ENCODE measurements around the gene TADA2A.
A peak's percentile ranks its signal among the peaks of the same experiment; 100 is the strongest.
"Not testable (repeated sequence)": the region's sequence is repeated elsewhere in the genome, so short reads cannot be mapped to it uniquely, and the experiment has no call there.

Gene TADA2A

DNA sequence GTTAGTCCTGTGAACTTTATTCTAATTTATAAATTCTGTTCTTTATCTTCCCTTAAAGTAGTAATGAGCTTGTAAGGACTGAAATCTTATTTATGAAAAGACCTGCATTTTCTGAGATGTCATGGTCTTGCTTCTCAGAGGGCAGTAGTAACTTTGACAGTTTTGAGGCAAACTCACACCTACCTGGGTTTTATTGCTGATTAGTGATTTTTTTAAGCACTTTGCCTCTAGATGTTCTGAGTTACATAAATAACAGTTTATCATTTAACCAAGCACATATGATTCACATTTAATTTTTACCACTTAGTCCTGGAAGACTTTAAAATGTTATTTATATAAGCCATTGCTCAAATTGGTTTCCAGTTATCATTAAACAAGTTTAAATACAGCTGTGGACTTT, 93.7 kb downstream of the TADA2A start:
- no peak for DNase-seq

GRCh38 chr17:37502009-37502936, 95.6 kb downstream of the TADA2A start:
- DNase-seq: no peak

- DNase-seq: no peak
Measured at GRCh38 chr17:37503148-37503547, 96.5 kb downstream of the TADA2A start.

- DNase-seq: no peak
Measured at GRCh38 chr17:37505333-37505732, 98.6 kb downstream of the TADA2A start.

DNA sequence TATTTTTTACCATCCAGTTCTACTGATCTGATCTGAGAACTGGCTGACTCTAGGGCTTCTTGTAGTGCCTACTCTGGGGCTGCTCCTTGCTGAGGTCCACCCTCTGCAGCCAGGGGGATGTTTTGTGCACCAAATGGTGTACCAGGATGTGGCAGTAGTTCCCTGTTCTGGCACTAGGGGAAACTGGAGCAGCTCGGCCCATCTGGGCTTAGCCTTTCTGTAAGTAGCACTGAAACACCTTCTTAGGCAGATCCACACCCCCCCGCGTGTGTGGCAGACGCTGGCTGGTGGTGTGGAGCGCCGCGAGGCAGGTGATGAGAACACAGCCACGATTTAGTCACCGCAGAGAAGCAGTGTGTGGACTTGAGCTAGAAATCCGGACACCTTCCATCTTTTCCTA, 100.0 kb downstream of the TADA2A start:
- peak; percentile 16 for DNase-seq

- no peak for DNase-seq
Measured at GRCh38 chr17:37507111-37507510, 100.4 kb downstream of the TADA2A start.

DNA sequence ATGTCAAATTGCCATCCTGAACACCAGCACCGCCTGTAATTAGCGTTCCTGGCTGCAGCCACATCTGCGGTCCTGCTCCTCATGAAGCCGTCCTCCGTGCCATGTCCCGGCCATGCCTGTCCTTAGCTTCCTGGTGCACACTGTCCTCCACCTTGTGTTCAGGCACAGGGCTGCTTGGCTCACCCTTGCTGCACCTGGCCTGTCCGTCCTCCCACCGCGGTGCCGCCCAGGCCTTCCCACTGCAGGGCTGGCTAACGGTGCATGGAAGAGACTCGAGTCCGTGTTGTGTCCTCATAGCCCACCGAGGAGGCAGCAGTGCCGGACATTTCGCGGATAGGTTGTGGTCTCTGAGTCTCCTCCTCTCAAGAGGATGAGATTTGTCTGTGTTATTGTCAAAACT, 103.4 kb downstream of the TADA2A start:
- no peak for DNase-seq

DNA sequence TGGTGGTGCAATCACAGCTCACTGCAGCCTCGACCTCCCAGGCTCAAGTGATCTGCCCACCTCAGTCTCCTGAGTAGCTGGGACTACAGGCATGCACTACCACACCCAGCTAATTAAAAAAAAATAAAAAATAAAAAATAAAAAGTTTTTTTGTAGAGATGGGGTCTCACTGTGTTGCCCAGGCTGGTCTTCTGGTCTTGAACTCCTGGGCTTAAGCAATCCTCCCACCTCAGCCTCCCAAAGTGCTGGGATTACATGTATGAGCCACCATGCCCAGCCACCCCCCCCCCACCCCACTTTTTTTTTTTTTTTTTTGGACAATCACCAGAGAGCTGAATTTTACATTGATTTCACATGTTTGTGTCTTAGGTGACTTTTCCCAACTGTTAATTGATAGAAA, 105.0 kb downstream of the TADA2A start:
- DNase-seq: not testable (repeated sequence)

GRCh38 chr17:37512442-37513068, 105.9 kb downstream of the TADA2A start:
- DNase-seq: no peak

DNA sequence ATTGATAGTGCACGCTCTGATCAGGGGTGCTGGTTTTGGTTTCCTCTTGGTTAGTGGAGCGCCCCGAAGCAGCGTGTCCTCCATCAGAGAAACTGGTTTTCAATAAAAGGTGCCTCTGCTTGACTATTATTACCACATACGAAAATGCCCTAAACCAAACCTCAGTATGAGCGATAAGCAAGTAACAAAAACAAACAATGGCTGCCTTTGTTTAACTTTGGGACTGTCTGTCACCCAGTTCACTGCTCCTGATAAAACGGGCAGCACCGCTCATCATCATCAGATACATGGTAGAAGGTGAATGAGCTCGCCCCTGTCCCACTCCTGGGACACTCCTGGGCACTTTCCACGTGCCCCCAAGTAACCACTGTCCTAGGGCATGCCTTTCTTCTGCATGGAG, 107.0 kb downstream of the TADA2A start:
- DNase-seq: no peak

GRCh38 chr17:37516127-37516571, 109.5 kb downstream of the TADA2A start:
- DNase-seq: peak; percentile 76

- DNase-seq: no peak
Measured at GRCh38 chr17:37517881-37518280, 111.2 kb downstream of the TADA2A start.

DNA sequence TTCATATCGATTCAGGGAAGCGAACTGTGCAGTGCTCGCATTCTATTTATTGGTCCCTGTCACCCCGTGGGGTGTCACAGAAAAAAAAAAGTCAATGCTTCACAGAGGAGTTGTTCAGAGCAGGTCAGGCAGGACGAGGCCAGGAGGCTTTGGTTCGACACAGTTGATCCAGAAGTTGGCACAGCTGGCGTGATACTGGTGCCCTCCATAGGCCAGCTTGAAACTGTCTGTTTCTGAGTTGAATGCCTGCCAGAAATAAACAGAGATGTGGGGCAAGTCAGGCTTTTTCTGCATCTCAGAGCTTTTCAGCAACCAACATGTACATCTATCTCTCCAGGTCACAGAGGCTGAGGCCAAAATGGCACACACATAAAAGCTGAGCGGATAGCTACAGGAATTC, 112.1 kb downstream of the TADA2A start:
- no peak for DNase-seq

DNA sequence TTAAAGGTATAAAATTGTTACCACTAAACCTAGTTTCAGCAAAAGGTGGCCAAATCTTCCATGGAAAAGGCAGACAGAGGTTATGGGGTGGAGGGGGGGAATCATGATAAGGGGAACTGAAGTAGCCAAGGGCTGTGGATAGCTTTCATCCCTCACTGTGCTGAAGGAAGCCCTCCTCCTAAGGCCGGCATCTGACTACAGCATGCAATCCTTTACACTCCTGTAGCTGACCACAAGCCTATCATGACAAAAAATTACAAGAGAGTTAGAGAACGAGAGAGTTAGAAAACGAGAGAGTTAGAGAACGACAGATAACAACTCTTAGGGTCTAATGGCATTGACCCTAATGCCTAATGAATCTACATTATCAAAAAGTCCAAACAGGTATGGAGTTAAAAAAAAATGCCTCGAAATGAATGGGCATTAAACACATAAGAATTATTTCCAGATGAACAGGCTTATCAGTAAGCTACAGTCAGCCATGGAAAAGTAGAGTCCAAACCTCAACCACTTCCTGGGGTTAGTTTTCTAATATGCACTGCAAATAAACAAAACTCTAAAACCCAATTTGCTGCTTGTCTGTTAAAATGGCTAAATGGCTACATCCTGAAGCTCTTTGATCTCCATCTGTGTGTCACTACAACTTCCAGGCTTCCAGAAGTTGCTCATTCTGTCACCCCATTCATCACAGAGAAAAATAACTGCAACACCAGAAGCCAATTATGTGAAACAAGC, 112.7 kb downstream of the TADA2A start:
- peak; percentile 26 for DNase-seq

- no peak for DNase-seq
Measured at GRCh38 chr17:37520174-37520573, 113.5 kb downstream of the TADA2A start.

DNA sequence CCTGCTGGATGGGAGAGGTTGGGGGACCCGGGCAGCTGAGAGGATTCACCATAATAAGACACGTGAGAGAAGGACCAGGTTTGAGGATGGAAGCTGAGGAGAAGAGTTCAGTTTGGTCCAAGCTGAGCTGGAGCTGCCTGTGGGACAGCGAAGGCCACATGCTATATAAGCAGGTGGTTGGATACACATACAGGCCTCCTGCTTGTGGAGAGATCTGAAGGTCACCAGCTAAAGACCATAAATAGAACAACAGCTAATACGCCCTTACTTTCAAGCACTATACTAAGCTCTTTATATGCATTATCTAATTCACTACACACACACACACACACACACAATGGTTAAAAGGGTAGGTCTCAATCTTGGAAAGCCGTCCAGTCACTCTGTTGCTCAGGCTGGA, 115.1 kb downstream of the TADA2A start:
- no peak for DNase-seq

- no peak for DNase-seq
Measured at GRCh38 chr17:37523715-37524219, 117.1 kb downstream of the TADA2A start.

DNA sequence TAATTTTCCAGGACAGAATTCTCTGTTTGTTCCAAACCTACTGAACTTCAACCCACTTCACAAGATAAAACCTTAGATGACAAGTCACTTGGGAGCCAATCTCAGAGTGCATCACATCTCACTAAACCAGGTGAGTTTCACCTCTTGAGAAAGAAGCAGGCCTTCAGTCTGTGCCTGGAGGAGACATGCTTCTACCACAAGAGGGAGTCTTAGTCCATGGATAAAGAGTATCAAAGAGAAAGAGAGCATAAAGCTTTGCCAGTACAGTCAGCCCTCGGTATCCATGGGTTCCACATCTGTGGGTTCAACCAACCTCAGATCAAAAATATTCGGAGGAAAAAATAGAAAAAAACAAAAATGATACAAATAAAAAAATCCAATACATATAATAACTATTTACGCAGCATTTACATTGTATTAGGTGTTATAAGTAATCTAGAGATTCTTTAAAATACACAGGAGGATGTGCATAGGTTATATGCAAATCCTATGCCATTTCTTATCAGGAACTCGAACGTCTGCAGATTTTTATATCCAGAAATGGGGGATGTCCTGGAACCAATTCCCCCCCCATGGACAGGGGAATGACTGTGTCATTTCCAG, 120.7 kb downstream of the TADA2A start:
- peak; percentile 27 for DNase-seq
